B cell (primary cell): ENCODE measurements around the gene PRMT6.

Experiments used
- EZH2 ChIP-seq: IDR thresholded peaks from 2 replicates; pipeline ENCODE4 v1.6.1; 2012; ENCODE audit warnings: borderline replicate concordance, low read depth, mild to moderate bottlenecking, moderate library complexity, low read length; ENCODE audit not compliant: insufficient read depth, poor library complexity, severe bottlenecking
- TF ChIP-seq, protein P1 (sequence below): fragments of 200-600 bp; IDR thresholded peaks from one replicate; pipeline ENCODE4 v1.8.0; 2022; ENCODE audit warnings: antibody characterized with exemption, mild to moderate bottlenecking

GRCh38 chr1:107091418-107091817, 34.9 kb downstream of the PRMT6 start:
- TF ChIP-seq, protein P1, sequence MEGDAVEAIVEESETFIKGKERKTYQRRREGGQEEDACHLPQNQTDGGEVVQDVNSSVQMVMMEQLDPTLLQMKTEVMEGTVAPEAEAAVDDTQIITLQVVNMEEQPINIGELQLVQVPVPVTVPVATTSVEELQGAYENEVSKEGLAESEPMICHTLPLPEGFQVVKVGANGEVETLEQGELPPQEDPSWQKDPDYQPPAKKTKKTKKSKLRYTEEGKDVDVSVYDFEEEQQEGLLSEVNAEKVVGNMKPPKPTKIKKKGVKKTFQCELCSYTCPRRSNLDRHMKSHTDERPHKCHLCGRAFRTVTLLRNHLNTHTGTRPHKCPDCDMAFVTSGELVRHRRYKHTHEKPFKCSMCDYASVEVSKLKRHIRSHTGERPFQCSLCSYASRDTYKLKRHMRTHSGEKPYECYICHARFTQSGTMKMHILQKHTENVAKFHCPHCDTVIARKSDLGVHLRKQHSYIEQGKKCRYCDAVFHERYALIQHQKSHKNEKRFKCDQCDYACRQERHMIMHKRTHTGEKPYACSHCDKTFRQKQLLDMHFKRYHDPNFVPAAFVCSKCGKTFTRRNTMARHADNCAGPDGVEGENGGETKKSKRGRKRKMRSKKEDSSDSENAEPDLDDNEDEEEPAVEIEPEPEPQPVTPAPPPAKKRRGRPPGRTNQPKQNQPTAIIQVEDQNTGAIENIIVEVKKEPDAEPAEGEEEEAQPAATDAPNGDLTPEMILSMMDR, result no peak
- TF ChIP-seq EZH2, result no peak
